Measurements from ENCODE around the gene GOLGA6A.
"Not testable (repeated sequence)": the region's sequence is repeated elsewhere in the genome, so short reads cannot be mapped to it uniquely, and the experiment has no call there.

The GOLGA6A gene

GRCh38 chr15:74121039-74121438, 38.7 kb upstream of the GOLGA6A start:
- no peak overlapping the region for H3K27ac ChIP-seq
- TF ChIP-seq Cebpa-rat (IDR thresholded peaks at IDR 0.05), result no peak
- peaks cover 0 to 3% (median 0%) of the 10 kb centered on the region in 11 experiments; a peak in 3 of 22 replicates for H3K27me3 ChIP-seq
- peaks cover 0 to 6% (median 0%) of the 10 kb centered on the region in 11 experiments; a peak in 3 of 22 replicates for H3K9me3 ChIP-seq (replicated peaks in 1 of 11)
- no peak overlapping the region for H3K4me3 ChIP-seq
- no peaks in the 10 kb centered on the region; a peak in 2 of 22 replicates for H4K20me1 ChIP-seq
- H3K36me3 ChIP-seq, result no peaks in the 10 kb centered on the region
- peaks cover 29 to 46% (median 44%) of the 10 kb centered on the region in 10 experiments for H3K4me1 ChIP-seq
- H3K4me2 ChIP-seq, result peak overlapping the region in 5 of 11 experiments; percentile 76 to 94 (median 86); a peak in 3 of 22 replicates
- H3K9ac ChIP-seq, result no peak overlapping the region

DNA sequence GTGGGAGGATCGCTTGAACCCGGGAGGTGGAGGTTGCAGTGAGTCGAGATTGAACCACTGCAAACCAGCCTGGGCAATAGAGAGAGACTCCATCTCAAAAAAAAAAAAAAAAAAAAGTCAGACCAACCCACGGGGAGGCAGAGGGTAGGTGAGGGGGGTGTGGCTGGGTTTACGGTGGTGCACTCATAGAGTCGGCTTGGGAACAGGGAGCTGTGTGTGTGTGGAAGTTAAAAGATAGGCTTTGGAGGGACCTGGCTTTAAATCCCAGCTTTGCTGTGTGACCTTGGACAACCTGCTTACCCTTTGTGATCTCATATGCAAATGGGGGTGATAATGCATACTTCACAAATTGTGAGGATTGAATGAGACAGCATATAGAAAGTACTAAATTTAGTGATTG, 38.1 kb upstream of the GOLGA6A start:
- Histone ChIP-seq H3K4me2 (no peak overlapping the region), H3K9me3 (replicated peaks in 1 of 11) (peaks cover 0 to 6% (median 0%) of the 10 kb centered on the region in 11 experiments; a peak in 3 of 22 replicates), H3K4me1 (peaks cover 29 to 44% (median 42%) of the 10 kb centered on the region in 10 experiments), H3K4me3 (no peak overlapping the region), H3K27ac (no peak overlapping the region), H3K36me3 (no peaks in the 10 kb centered on the region), H3K9ac (no peak overlapping the region), H4K20me1 (no peaks in the 10 kb centered on the region; a peak in 2 of 22 replicates), H3K27me3 (peaks cover 0 to 3% (median 0%) of the 10 kb centered on the region in 11 experiments; a peak in 2 of 22 replicates)
- TF ChIP-seq Cebpa-rat (IDR thresholded peaks at IDR 0.05), result no peak

- Histone ChIP-seq H3K4me3 (no peak overlapping the region), H3K9ac (no peak overlapping the region), H3K27me3 (no peaks in the 10 kb centered on the region), H3K9me3 (replicated peaks in 1 of 11) (no peaks in the 10 kb centered on the region), H3K4me1 (peaks cover 0 to 5% (median 0%) of the 10 kb centered on the region in 10 experiments; a peak in 1 of 20 replicates), H3K36me3 (no peaks in the 10 kb centered on the region), H3K27ac (no peak overlapping the region), H3K4me2 (no peak overlapping the region; a peak in 1 of 22 replicates), H4K20me1 (no peaks in the 10 kb centered on the region; a peak in 1 of 22 replicates)
- TF ChIP-seq Cebpa-rat (IDR thresholded peaks at IDR 0.05), result no peak
These were observed 27.4 kb upstream of the GOLGA6A start for GRCh38 chr15:74109713-74110112.

GRCh38 chr15:74108611-74109010, 26.3 kb upstream of the GOLGA6A start:
- H3K27me3 ChIP-seq; H3K4me3 ChIP-seq; H3K9me3 ChIP-seq (replicated peaks in 1 of 11); H4K20me1 ChIP-seq; H3K4me2 ChIP-seq; H3K27ac ChIP-seq; H3K4me1 ChIP-seq; H3K36me3 ChIP-seq; H3K9ac ChIP-seq: not testable (repeated sequence)

DNA sequence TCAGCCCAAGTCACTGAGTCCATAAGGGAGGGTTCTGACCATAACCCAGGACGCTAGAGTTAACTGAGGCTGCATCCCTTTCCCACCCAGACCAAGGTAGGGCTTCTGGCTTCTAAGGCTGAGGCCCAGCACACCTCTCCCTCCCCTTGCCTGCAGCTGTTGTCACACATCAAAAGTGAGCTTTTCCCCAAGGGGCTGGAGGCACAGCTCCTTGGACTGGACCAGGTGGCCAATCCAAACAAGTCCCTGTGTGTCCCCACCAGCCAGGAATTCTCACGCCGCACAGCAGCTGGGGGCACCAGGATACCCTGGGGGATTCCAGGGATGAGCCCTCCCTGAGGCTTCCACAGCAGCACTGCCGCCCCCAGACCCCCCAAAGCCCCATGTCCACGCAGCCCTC, 25.8 kb upstream of the GOLGA6A start:
- H3K27ac ChIP-seq, result no peak overlapping the region
- H3K9ac ChIP-seq, result no peak overlapping the region
- no peaks in the 10 kb centered on the region for H3K36me3 ChIP-seq
- H3K4me2 ChIP-seq, result no peak overlapping the region
- H3K4me1 ChIP-seq, result peaks cover 0 to 5% (median 0%) of the 10 kb centered on the region in 10 experiments; a peak in 1 of 20 replicates
- no peaks in the 10 kb centered on the region for H3K9me3 ChIP-seq (replicated peaks in 1 of 11)
- TF ChIP-seq Cebpa-rat (IDR thresholded peaks at IDR 0.05), result no peak
- H4K20me1 ChIP-seq, result no peaks in the 10 kb centered on the region; a peak in 1 of 22 replicates
- H3K27me3 ChIP-seq, result no peaks in the 10 kb centered on the region
- no peak overlapping the region for H3K4me3 ChIP-seq

- not testable (repeated sequence) for H3K4me1 ChIP-seq; H4K20me1 ChIP-seq; H3K9me3 ChIP-seq (replicated peaks in 1 of 11); H3K36me3 ChIP-seq; H3K27me3 ChIP-seq
- H3K4me2 ChIP-seq, result peak overlapping the region in 9 of 11 experiments; percentile 33 to 60 (median 50); a peak in 10 of 22 replicates
- peak overlapping the region in 9 of 11 experiments; percentile 40 to 69 (median 60); a peak in 16 of 22 replicates for H3K27ac ChIP-seq
- peak overlapping the region; percentile 32 to 59 (median 48); a peak in 14 of 20 replicates for H3K4me3 ChIP-seq
- H3K9ac ChIP-seq, result peak overlapping the region in 9 of 11 experiments; percentile 31 to 60 (median 57); a peak in 10 of 22 replicates
These were observed 17.8 kb upstream of the GOLGA6A start for GRCh38 chr15:74099963-74100733.

DNA sequence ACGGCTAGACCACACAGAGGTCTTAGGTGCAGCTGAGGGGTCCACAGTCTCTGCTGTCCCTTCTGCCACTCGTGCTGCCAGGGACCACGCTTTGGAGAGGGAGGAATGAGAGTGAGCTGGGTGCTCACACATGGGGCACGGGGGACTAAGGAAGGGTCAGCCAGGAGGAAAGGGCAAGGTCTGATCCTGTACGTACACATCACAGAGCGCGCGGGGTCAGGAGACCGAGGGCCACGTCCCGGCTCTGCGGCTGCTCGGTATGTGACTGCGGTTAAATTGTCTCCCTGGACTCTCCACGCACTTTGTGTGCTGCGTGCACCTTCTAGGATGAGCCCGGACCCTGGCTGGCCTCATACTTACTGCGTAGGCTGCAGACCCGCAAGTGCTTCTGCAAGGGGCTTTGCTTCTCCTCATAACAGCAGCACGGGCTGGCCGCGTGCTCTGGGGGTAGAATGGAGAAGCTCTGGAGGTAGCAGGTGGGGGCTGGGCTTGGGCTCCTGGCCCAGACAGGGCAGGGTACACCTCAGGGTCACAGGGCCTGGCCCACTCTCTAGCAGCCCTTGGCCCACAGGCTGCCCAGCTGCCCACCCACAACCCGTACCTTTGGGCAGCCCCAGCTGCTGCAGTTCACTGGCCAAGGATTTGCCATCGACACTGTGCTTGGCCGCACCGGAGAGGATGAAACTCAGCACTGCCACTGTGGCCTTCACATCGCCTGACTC, 14.6 kb upstream of the GOLGA6A start:
- H3K4me1 ChIP-seq, H3K4me2 ChIP-seq: not testable (repeated sequence)

GRCh38 chr15:74095610-74096009, 13.3 kb upstream of the GOLGA6A start:
- not testable (repeated sequence) for H4K20me1 ChIP-seq; H3K9ac ChIP-seq; H3K36me3 ChIP-seq; H3K27me3 ChIP-seq; H3K9me3 ChIP-seq (replicated peaks in 1 of 11); H3K27ac ChIP-seq; H3K4me2 ChIP-seq; H3K4me1 ChIP-seq; H3K4me3 ChIP-seq

More for the DNA sequence above, 14.6 kb upstream of the GOLGA6A start:
- not testable (repeated sequence) for H3K27ac ChIP-seq; H4K20me1 ChIP-seq; H3K27me3 ChIP-seq; H3K9me3 ChIP-seq (replicated peaks in 1 of 11); H3K4me3 ChIP-seq; H3K9ac ChIP-seq; H3K36me3 ChIP-seq

DNA sequence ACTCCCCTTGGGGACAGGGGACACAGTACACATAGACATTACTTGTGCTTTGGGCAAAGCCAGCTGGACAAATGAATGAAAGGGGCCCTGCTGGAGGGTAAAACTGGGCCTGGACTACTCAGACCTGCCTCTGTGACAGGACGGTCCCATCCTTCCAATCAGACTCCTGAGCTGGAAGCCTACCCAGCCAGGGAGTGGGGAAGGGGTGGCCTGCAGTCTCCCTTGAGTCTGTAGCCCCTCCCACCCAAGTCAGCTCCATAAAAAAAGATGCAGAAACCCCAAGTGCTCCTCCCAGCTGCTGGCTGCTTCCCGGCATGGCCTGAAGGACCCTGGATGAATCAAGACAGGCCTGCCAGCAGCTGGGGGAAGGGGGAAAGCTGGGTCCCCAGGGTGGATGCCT, 12.2 kb upstream of the GOLGA6A start:
- H3K9me3 ChIP-seq (replicated peaks in 1 of 11); H3K9ac ChIP-seq; H3K27me3 ChIP-seq; H3K36me3 ChIP-seq; H4K20me1 ChIP-seq; H3K27ac ChIP-seq; H3K4me3 ChIP-seq; H3K4me1 ChIP-seq; H3K4me2 ChIP-seq: not testable (repeated sequence)

DNA sequence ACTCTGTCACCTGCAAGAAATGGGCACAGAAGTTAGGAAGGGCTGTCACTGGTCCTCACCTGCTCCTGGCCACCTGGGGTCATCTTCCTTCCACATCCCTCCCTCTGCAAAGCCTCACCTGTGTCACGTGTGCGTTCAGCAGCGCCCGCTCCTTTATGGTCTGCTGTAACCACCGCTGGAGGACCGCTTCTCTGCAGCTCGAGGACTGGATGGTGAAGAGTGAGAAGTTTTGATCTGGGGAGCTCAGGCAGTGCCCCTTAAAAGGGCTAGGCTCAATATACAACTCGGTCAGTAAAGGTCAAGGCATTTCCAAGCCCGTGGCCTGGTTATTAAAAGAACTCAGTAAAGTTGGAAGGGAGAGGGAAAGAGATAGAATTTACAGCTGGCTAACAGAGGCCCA, 6.6 kb downstream of the GOLGA6A start:
- not testable (repeated sequence) for H3K36me3 ChIP-seq; H3K4me1 ChIP-seq; H3K4me3 ChIP-seq; H3K9ac ChIP-seq; H3K9me3 ChIP-seq (replicated peaks in 1 of 11); H3K27me3 ChIP-seq; H3K27ac ChIP-seq; H3K4me2 ChIP-seq; H4K20me1 ChIP-seq

DNA sequence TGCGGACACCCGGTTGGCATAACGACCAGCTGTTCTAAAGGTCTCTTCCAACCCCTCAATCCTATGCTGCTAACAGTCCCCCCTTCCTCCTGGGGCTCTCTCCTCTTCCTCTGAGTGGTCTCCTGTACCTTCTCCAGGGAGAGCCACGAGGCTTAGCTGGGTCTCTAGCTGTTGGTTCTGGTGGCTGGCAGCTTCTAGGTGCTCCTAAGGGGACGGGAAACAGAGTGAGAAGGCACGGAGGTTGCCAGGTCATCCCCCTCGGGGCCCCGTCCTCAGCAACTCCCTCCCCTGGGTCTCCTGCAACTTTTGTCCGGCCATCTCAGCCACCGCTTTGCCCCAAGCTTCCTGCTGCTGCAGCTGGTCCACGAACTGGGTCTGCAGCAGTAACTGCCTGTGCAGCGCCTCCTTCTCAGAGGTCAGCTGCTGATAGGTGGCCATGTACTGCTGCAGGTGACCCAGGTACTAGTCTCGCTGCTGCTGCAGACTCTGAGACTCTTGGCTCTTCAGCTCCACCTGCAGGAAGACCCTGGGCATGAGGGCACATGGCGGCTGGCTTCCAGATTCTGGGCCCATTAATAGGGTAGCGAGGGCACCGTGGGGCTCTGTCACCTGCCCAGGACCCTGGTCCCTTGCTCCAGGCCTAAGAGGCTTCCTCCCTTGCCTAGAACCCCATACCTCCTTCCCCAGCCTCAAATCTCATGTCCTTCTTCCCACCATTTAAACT, 9.6 kb downstream of the GOLGA6A start:
- not testable (repeated sequence) for H3K4me2 ChIP-seq; H3K36me3 ChIP-seq; H3K9ac ChIP-seq; H3K4me1 ChIP-seq; H3K4me3 ChIP-seq; H3K9me3 ChIP-seq (replicated peaks in 1 of 11); H4K20me1 ChIP-seq; H3K27me3 ChIP-seq; H3K27ac ChIP-seq

DNA sequence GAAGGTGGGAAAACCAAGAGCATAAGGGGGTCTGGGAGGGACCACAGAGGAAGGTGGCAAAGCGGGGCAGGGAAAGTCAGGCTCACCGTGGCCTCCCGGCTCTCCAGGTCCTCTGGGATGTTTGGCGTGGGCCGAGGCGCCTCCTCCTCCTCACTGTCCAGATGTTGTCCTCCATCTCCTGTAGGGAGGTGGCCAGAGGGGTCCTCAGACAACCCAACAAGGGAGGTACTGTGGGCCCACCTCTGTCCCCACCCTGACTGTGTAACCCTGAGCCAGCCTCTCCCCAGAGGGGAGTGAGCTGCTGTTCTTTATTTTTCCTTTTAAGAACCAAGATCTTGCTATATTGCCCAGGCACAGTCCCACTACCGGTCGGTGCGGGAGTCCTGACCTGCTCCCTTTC, 10.2 kb downstream of the GOLGA6A start:
- not testable (repeated sequence) for H3K4me1 ChIP-seq; H3K4me3 ChIP-seq; H3K4me2 ChIP-seq; H3K27ac ChIP-seq; H3K36me3 ChIP-seq; H4K20me1 ChIP-seq; H3K27me3 ChIP-seq; H3K9ac ChIP-seq; H3K9me3 ChIP-seq (replicated peaks in 1 of 11)

- H3K27me3 ChIP-seq; H3K4me3 ChIP-seq; H3K4me2 ChIP-seq; H4K20me1 ChIP-seq; H3K36me3 ChIP-seq; H3K9ac ChIP-seq; H3K4me1 ChIP-seq; H3K9me3 ChIP-seq (replicated peaks in 1 of 11); H3K27ac ChIP-seq: not testable (repeated sequence)
These were observed 10.7 kb downstream of the GOLGA6A start for GRCh38 chr15:74071645-74072044.
